ENCODE results near the gene ANKRD33.

ANKRD33 gene

GRCh38 chr12:51917746-51918453 is 30.0 kb downstream of the ANKRD33 start:
- DNase-seq (ENCODE audit: low read depth, low spot score), result no peak

- DNase-seq (ENCODE audit: low read depth, low spot score), result no peak
Measured at GRCh38 chr12:51920046-51920445, 32.1 kb downstream of the ANKRD33 start.

- DNase-seq (ENCODE audit: low read depth, low spot score), result no peak
Measured at GRCh38 chr12:51921017-51921725, 33.3 kb downstream of the ANKRD33 start.

- no peak for DNase-seq (ENCODE audit: low read depth, low spot score)
Measured at GRCh38 chr12:51922146-51922545, 34.2 kb downstream of the ANKRD33 start.

- DNase-seq (ENCODE audit: low read depth, low spot score), result no peak
Measured at GRCh38 chr12:51922762-51923505, 35.0 kb downstream of the ANKRD33 start.

- peak; percentile 9 for DNase-seq (ENCODE audit: low read depth, low spot score)
Measured at GRCh38 chr12:51923506-51924365, 35.8 kb downstream of the ANKRD33 start.

- no peak for DNase-seq (ENCODE audit: low read depth, low spot score)
Measured at GRCh38 chr12:51924551-51925319, 36.8 kb downstream of the ANKRD33 start.

GRCh38 chr12:51925346-51926063 is 37.6 kb downstream of the ANKRD33 start:
- no peak for DNase-seq (ENCODE audit: low read depth, low spot score)

GRCh38 chr12:51926064-51926632 is 38.2 kb downstream of the ANKRD33 start:
- DNase-seq (ENCODE audit: low read depth, low spot score), result no peak

GRCh38 chr12:51926718-51927117 is 38.8 kb downstream of the ANKRD33 start:
- DNase-seq (ENCODE audit: low read depth, low spot score), result no peak

GRCh38 chr12:51932218-51933076 is 44.5 kb downstream of the ANKRD33 start:
- no peak for DNase-seq (ENCODE audit: low read depth, low spot score)

- DNase-seq (ENCODE audit: low read depth, low spot score), result no peak
Measured at GRCh38 chr12:51934080-51934479, 46.2 kb downstream of the ANKRD33 start.

GRCh38 chr12:51937926-51938325 is 50.0 kb downstream of the ANKRD33 start:
- DNase-seq (ENCODE audit: low read depth, low spot score), result no peak

GRCh38 chr12:51938726-51939125 is 50.8 kb downstream of the ANKRD33 start:
- no peak for DNase-seq (ENCODE audit: low read depth, low spot score)

GRCh38 chr12:51941011-51941581 is 53.2 kb downstream of the ANKRD33 start:
- no peak for DNase-seq (ENCODE audit: low read depth, low spot score)
